ENCODE measurements around the gene DBF4B. TPM values are rescaled to one million over a fixed set of nuclear protein-coding genes. Genes with fewer than 3 reads are reported as not detected.
A peak's percentile ranks its signal among the peaks of the same experiment; 100 is the strongest.

Gene DBF4B
- total RNA-seq, 4 donors from 2014 or later, result 3.5 to 8.9 (median 3.7) TPM

- no peak for DNase-seq (ENCODE audit: low spot score in 2 of 2)
- Histone ChIP-seq H3K36me3 (no peaks in the 10 kb centered on the region), H3K4me3 (no peak overlapping the region), H3K27me3 (peaks cover 35% of the 10 kb centered on the region), H3K4me1 (peaks cover 26% of the 10 kb centered on the region), H3K9me3 (no peaks in the 10 kb centered on the region), H3K27ac (no peak overlapping the region)
- 83% methylated on average over 19 of the region's 19 CpGs for WGBS
- no peak for TF ChIP-seq POLR2A (IDR thresholded peaks at IDR 0.05)
- TF ChIP-seq POLR2AphosphoS5 (IDR thresholded peaks at IDR 0.05), result no peak
- no peak for TF ChIP-seq EP300 (IDR thresholded peaks at IDR 0.05)
- no peak for TF ChIP-seq CTCF (IDR thresholded peaks at IDR 0.05)
Measured at GRCh38 chr17:44776628-44777393, 68.3 kb downstream of the DBF4B start.

GRCh38 chr17:44777394-44778348 is 69.2 kb downstream of the DBF4B start:
- WGBS, result 81% methylated on average over 10 of the region's 20 CpGs
- H3K9me3 ChIP-seq, result no peaks in the 10 kb centered on the region
- H3K36me3 ChIP-seq, result no peaks in the 10 kb centered on the region
- no peak for DNase-seq (ENCODE audit: low spot score in 2 of 2)
- TF ChIP-seq POLR2AphosphoS5 (IDR thresholded peaks at IDR 0.05), result no peak
- H3K4me3 ChIP-seq, result no peak overlapping the region
- H3K27ac ChIP-seq, result no peak overlapping the region
- peaks cover 28% of the 10 kb centered on the region for H3K27me3 ChIP-seq
- peaks cover 26% of the 10 kb centered on the region for H3K4me1 ChIP-seq

GRCh38 chr17:44778656-44779210 is 70.3 kb downstream of the DBF4B start:
- H3K27ac ChIP-seq, result no peak overlapping the region
- TF ChIP-seq POLR2AphosphoS5 (IDR thresholded peaks at IDR 0.05) (no peak), CTCF (IDR thresholded peaks at IDR 0.05) (no peak), POLR2A (IDR thresholded peaks at IDR 0.05) (no peak), EP300 (IDR thresholded peaks at IDR 0.05) (no peak)
- H3K4me3 ChIP-seq, result peak overlapping the region; percentile 31
- H3K9me3 ChIP-seq, result no peaks in the 10 kb centered on the region
- H3K4me1 ChIP-seq, result peaks cover 26% of the 10 kb centered on the region
- 35% methylated on average over 10 of the region's 10 CpGs for WGBS
- no peak for DNase-seq (ENCODE audit: low spot score in 2 of 2)
- H3K36me3 ChIP-seq, result no peaks in the 10 kb centered on the region
- H3K27me3 ChIP-seq, result peaks cover 18% of the 10 kb centered on the region

- Histone ChIP-seq H3K27me3 (peaks cover 11% of the 10 kb centered on the region), H3K27ac (no peak overlapping the region), H3K36me3 (no peaks in the 10 kb centered on the region), H3K4me1 (peaks cover 25% of the 10 kb centered on the region), H3K9me3 (no peaks in the 10 kb centered on the region), H3K4me3 (peak overlapping the region; percentile 31)
- TF ChIP-seq CTCF (IDR thresholded peaks at IDR 0.05) (peak; percentile 59 to 84), POLR2A (IDR thresholded peaks at IDR 0.05) (no peak), EP300 (IDR thresholded peaks at IDR 0.05) (no peak), POLR2AphosphoS5 (IDR thresholded peaks at IDR 0.05) (no peak)
- 19% methylated on average over 21 of the region's 36 CpGs for WGBS
- no peak for DNase-seq (ENCODE audit: low spot score in 2 of 2)
Measured at GRCh38 chr17:44779211-44780025, 71.0 kb downstream of the DBF4B start.

- TF ChIP-seq CTCF (IDR thresholded peaks at IDR 0.05), result no peak
- no peak for TF ChIP-seq EP300 (IDR thresholded peaks at IDR 0.05)
- no peak for TF ChIP-seq POLR2A (IDR thresholded peaks at IDR 0.05)
- TF ChIP-seq POLR2AphosphoS5 (IDR thresholded peaks at IDR 0.05), result no peak
- H3K36me3 ChIP-seq, result no peaks in the 10 kb centered on the region
- 89% methylated on average over 11 of the region's 12 CpGs for WGBS
- no peak overlapping the region for H3K27ac ChIP-seq
- peaks cover 17% of the 10 kb centered on the region for H3K4me1 ChIP-seq
- H3K4me3 ChIP-seq, result no peak overlapping the region
- H3K9me3 ChIP-seq, result no peaks in the 10 kb centered on the region
- DNase-seq (ENCODE audit: low spot score in 2 of 2), result no peak
- peaks cover 10% of the 10 kb centered on the region for H3K27me3 ChIP-seq
Measured at GRCh38 chr17:44780161-44780560, 71.7 kb downstream of the DBF4B start.
